CD14-positive monocyte (primary cell): Measurements from ENCODE around the gene PIP4K2B. TPM values are rescaled to one million over a fixed set of nuclear protein-coding genes. Genes with fewer than 3 reads are reported as not detected.

Source experiments
- DNase-seq, 3 donors: peaks; one replicate each; pipeline ENCODE4 v3.0.0-alpha.2; 2011 to 2022
- H2AFZ ChIP-seq: 2 replicates; pipeline ENCODE4 v1.6.0; 2012; ENCODE audit warnings: mild to moderate bottlenecking, low read depth, low read length, inconsistent platforms; ENCODE audit not compliant: insufficient read depth, poor library complexity, severe bottlenecking
- H3K27ac ChIP-seq, 2 donors: 1 replicate in 1 of 2; 2 replicates in 1 of 2; pipeline ENCODE4 v1.5.1; 2012 to 2013; ENCODE audit warnings: low read length in 2 of 2, control low read depth in 1 of 2, inconsistent platforms in 1 of 2, low read depth in 1 of 2, mild to moderate bottlenecking in 1 of 2
- H3K27me3 ChIP-seq, 2 donors: one replicate each; pipeline versions ENCODE4 v1.6.0 to v1.6.1; 2011 to 2013; ENCODE audit warnings: low read length in 2 of 2; ENCODE audit not compliant: control insufficient read depth in 2 of 2, insufficient read depth in 2 of 2
- H3K36me3 ChIP-seq, 2 donors: replicated peaks in 1 of 2; 1 replicate in 1 of 2; 2 replicates in 1 of 2; pipeline versions ENCODE4 v1.5.1 to v1.6.1; 2012 to 2013; ENCODE audit warnings: low read length in 2 of 2, control low read depth in 1 of 2, inconsistent platforms in 1 of 2, mild to moderate bottlenecking in 1 of 2; ENCODE audit not compliant: insufficient read depth in 2 of 2, control insufficient read depth in 1 of 2
- H3K4me1 ChIP-seq, 2 donors: 1 replicate in 1 of 2; 2 replicates in 1 of 2; pipeline versions ENCODE4 v1.5.1 to v1.6.1; 2012 to 2013; ENCODE audit warnings: low read length in 2 of 2, control low read depth in 1 of 2, inconsistent platforms in 1 of 2, mild to moderate bottlenecking in 1 of 2, moderate library complexity in 1 of 2; ENCODE audit not compliant: insufficient read depth in 2 of 2, control insufficient read depth in 1 of 2
- H3K4me2 ChIP-seq: replicated peaks from 2 replicates; pipeline ENCODE3; 2012; ENCODE audit warnings: low read length, moderate library complexity, mild to moderate bottlenecking; ENCODE audit not compliant: poor library complexity, severe bottlenecking; ENCODE audit errors: extremely low read depth
- H3K4me3 ChIP-seq, 3 experiments: fragments of 200-600 bp in 1 of 3; sonication (generic) in 1 of 3; replicated peaks in 1 of 3; 1 replicate in 2 of 3; 2 replicates in 1 of 3; pipeline ENCODE4 v1.5.1; 2011 to 2013; ENCODE audit warnings: low read length in 3 of 3, mild to moderate bottlenecking in 3 of 3, control low read depth in 2 of 3, low read depth in 2 of 3, inconsistent platforms in 1 of 3, moderate library complexity in 1 of 3
- H3K79me2 ChIP-seq: 2 replicates; pipeline ENCODE4 v1.6.0; 2012; ENCODE audit warnings: mild to moderate bottlenecking, control low read depth, inconsistent platforms, low read length, moderate library complexity; ENCODE audit not compliant: insufficient read depth
- H3K9ac ChIP-seq: 2 replicates; pipeline ENCODE4 v1.6.0; 2017; ENCODE audit warnings: low read length, mild to moderate bottlenecking; ENCODE audit not compliant: insufficient read depth, poor library complexity, severe bottlenecking
- H3K9me3 ChIP-seq, 2 donors: replicated peaks in 1 of 2; 1 replicate in 1 of 2; 2 replicates in 1 of 2; pipeline versions ENCODE4 v1.5.1 to v1.6.1; 2012 to 2013; ENCODE audit warnings: low read length in 2 of 2, control low read depth in 1 of 2; ENCODE audit not compliant: control insufficient read depth in 1 of 2, insufficient read depth in 1 of 2
- H4K20me1 ChIP-seq: 2 replicates; pipeline ENCODE4 v1.6.0; 2012; ENCODE audit warnings: mild to moderate bottlenecking, low read length, control low read depth, moderate library complexity; ENCODE audit not compliant: insufficient read depth
- H3K27ac Mint-ChIP-seq, 7 donors: one replicate each; pipeline ENCODE4 v1.8.0; 2020; ENCODE audit warnings: mild to moderate bottlenecking in 7 of 7, mixed read lengths in 7 of 7, moderate library complexity in 6 of 7, inconsistent platforms in 2 of 7
- H3K27me3 Mint-ChIP-seq, 3 donors: one replicate each; pipeline ENCODE4 v1.8.0; 2021 to 2022; ENCODE audit warnings: low read depth in 3 of 3, mild to moderate bottlenecking in 3 of 3, mixed read lengths in 3 of 3, moderate library complexity in 3 of 3, inconsistent platforms in 1 of 3
- H3K36me3 Mint-ChIP-seq, 2 donors: one replicate each; pipeline ENCODE4 v1.8.0; 2020; ENCODE audit warnings: mixed read lengths in 2 of 2, inconsistent platforms in 1 of 2, mild to moderate bottlenecking in 1 of 2
- H3K4me1 Mint-ChIP-seq: one replicate; pipeline ENCODE4 v1.8.0; 2020; ENCODE audit warnings: mild to moderate bottlenecking, mixed read lengths
- H3K4me3 Mint-ChIP-seq, 2 donors: one replicate each; pipeline ENCODE4 v1.8.0; 2020; ENCODE audit warnings: mild to moderate bottlenecking in 2 of 2, mixed read lengths in 2 of 2, moderate library complexity in 1 of 2
- H3K9me3 Mint-ChIP-seq, 7 donors: one replicate each; pipeline ENCODE4 v1.8.0; 2020 to 2022; ENCODE audit warnings: mixed read lengths in 7 of 7, mild to moderate bottlenecking in 6 of 7, moderate library complexity in 6 of 7, inconsistent platforms in 2 of 7
- CTCF ChIP-seq: fragments of 200-600 bp; IDR thresholded peaks from one replicate; pipeline ENCODE4 v1.8.0; 2022; ENCODE audit warnings: antibody characterized with exemption, mild to moderate bottlenecking
- WGBS: methylation state at CpG from one replicate; pipeline ENCODE4 v1.1.5; 2013; ENCODE audit warnings: missing lambda C conversion rate; ENCODE audit not compliant: insufficient coverage; 5-methylcytosine and 5-hydroxymethylcytosine counted together
- intact Hi-C, 2 donors: fragments of 100-400 bp; cut with micrococcal nuclease; formaldehyde crosslinking; loops; one replicate each; pipeline versions ENCODE4 v1.15.0 to v1.15.1; 2023
- polyA plus RNA-seq, 3 donors: library from polyadenylated mRNA; depleted of rRNA in 1 of 3; unstranded in 2 of 3; stranded (reverse) in 1 of 3; fragments of 300-500 nt in 2 of 3; fragments of >200 nt in 1 of 3; fragmentation: Illumina TruSeq in 2 of 3; gene quantifications; 1 replicate in 2 of 3; 2 replicates in 1 of 3; pipeline ENCODE4 v1.2.3, GENCODE V29; 2012 to 2021

Gene PIP4K2B
- polyA plus RNA-seq, 3 donors = 4.4 to 20.2 (median 4.6) TPM

- no peaks in the 10 kb centered on the region for H3K9me3 ChIP-seq
- H3K27ac ChIP-seq = no peak overlapping the region
- H3K9me3 Mint-ChIP-seq = peaks cover 0 to 8% (median 2%) of the 10 kb centered on the region in 7 donors
- H3K4me1 ChIP-seq = peaks cover 12 to 17% of the 10 kb centered on the region in 2 donors
- H3K36me3 Mint-ChIP-seq = peaks cover 3 to 5% of the 10 kb centered on the region in 2 donors
- no peak overlapping the region for H3K9ac ChIP-seq
- peaks cover 48 to 72% (median 48%) of the 10 kb centered on the region in 3 donors for H3K27me3 Mint-ChIP-seq
- H3K4me3 ChIP-seq = no peak overlapping the region
- no peak overlapping the region for H3K4me3 Mint-ChIP-seq
- no peak overlapping the region for H3K4me2 ChIP-seq
- no peaks in the 10 kb centered on the region for H3K79me2 ChIP-seq
- no peak for DNase-seq
- H4K20me1 ChIP-seq = no peaks in the 10 kb centered on the region
- no peaks in the 10 kb centered on the region for H3K36me3 ChIP-seq
- H2AFZ ChIP-seq = no peak overlapping the region
- WGBS = 73% methylated on average over 19 of the region's 22 CpGs
- H3K4me1 Mint-ChIP-seq = peaks cover 14% of the 10 kb centered on the region
- no peak for TF ChIP-seq CTCF
- intact Hi-C loops = no loop called here
- no peak overlapping the region for H3K27ac Mint-ChIP-seq
- H3K27me3 ChIP-seq = peaks cover 11 to 28% of the 10 kb centered on the region in 2 donors
Measured at GRCh38 chr17:38742411-38743308, 56.7 kb downstream of the PIP4K2B start.

GRCh38 chr17:38741921-38742410 lies 57.4 kb downstream of the PIP4K2B start:
- H2AFZ ChIP-seq = no peak overlapping the region
- H3K9me3 ChIP-seq = no peaks in the 10 kb centered on the region
- H3K27ac ChIP-seq = no peak overlapping the region
- no peak for DNase-seq
- peaks cover 6 to 23% of the 10 kb centered on the region in 2 donors for H3K27me3 ChIP-seq
- H3K4me3 Mint-ChIP-seq = no peak overlapping the region
- no peak for TF ChIP-seq CTCF
- intact Hi-C loops = no loop called here
- H3K27me3 Mint-ChIP-seq = peaks cover 45 to 68% (median 46%) of the 10 kb centered on the region in 3 donors
- H3K4me3 ChIP-seq = no peak overlapping the region
- H3K36me3 Mint-ChIP-seq = peaks cover 3 to 5% of the 10 kb centered on the region in 2 donors
- 86% methylated on average over 5 of the region's 7 CpGs for WGBS
- no peaks in the 10 kb centered on the region for H4K20me1 ChIP-seq
- no peaks in the 10 kb centered on the region for H3K36me3 ChIP-seq
- H3K4me2 ChIP-seq = no peak overlapping the region
- H3K4me1 ChIP-seq = peaks cover 6 to 10% of the 10 kb centered on the region in 2 donors
- no peaks in the 10 kb centered on the region for H3K79me2 ChIP-seq
- peaks cover 12% of the 10 kb centered on the region for H3K4me1 Mint-ChIP-seq
- H3K9ac ChIP-seq = no peak overlapping the region
- peak overlapping the region in 1 of 7 donors; percentile 47 for H3K27ac Mint-ChIP-seq
- peaks cover 0 to 7% (median 2%) of the 10 kb centered on the region in 7 donors for H3K9me3 Mint-ChIP-seq
